Heart left ventricle (tissue), 13 donors: ENCODE data around the gene PDCD6IP.

Experiments used
- CTCF ChIP-seq, 12 donors: fragments of 200-600 bp; sonication (generic) in 4 of 12; IDR thresholded peaks; one replicate each; pipeline versions ENCODE4 v1.5.0 to v1.8.0; 2018 to 2022; ENCODE audit warnings: antibody characterized with exemption in 12 of 12, mild to moderate bottlenecking in 5 of 12
- POLR2A ChIP-seq, 2 donors: fragments of 450-650 bp; IDR thresholded peaks; one replicate each; pipeline ENCODE4 v1.6.1; 2017; ENCODE audit warnings: antibody characterized with exemption in 2 of 2, mild to moderate bottlenecking in 2 of 2, moderate library complexity in 2 of 2
- donor health status: ischemic (EF 13 %, LVEDD 7.1; RV severe dilation, severe dysfunction).
- donor health status: DM: no; HTN: yes; CAD: no.
- donor health status: DM: no; HTN: no; CAD: no.
- donor health status: ischemic (EF 25% LVEDD 6.9; RV normal size, moderate dysfunction).
- donor health status: ischemic (EF 25% LVEDD 5.7; RV mildly dilated, moderate dysfunction).
- donor health status: ischemic (EF 35%, LVEDD 5.7; RV mildly dilated, moderate dysfunction).
- donor health status: nonischemic (EF 11% LVEDD 7.7; RV severe dilation, severe dysfunction).
- donor health status: DM: yes; HTN: yes; CAD: no.
- donor health status: PGD.
- donor health status: ischemic (EF 29% LVEDD 5.4; RV normal size, mild dysfunction).
- donor health status: nonischemic (EF 23%, LVEDD 6.1; RV moderate dilation, normal function).

GRCh38 chr3:33803894-33804526 is 5.6 kb downstream of the PDCD6IP start:
- no peak for TF ChIP-seq POLR2A (IDR thresholded peaks at IDR 0.05)
- no peak for TF ChIP-seq CTCF (IDR thresholded peaks at IDR 0.05)
